ENCODE measurements around the gene WDR5B.
A peak's percentile ranks its signal among the peaks of the same experiment; 100 is the strongest.

The WDR5B gene

GRCh38 chr3:122435950-122436349 lies 20.1 kb upstream of the WDR5B start:
- H3K27ac Mint-ChIP-seq = no peak overlapping the region
- H3K9me3 Mint-ChIP-seq = peaks cover 22% of the 10 kb centered on the region
- H3K4me1 Mint-ChIP-seq = no peaks in the 10 kb centered on the region
- H3K4me3 Mint-ChIP-seq = no peak overlapping the region
- H3K27me3 Mint-ChIP-seq (ENCODE audit: low read depth, poor library complexity) = no peaks in the 10 kb centered on the region
- DNase-seq = no peak
- H3K36me3 Mint-ChIP-seq (ENCODE audit: low read depth) = peaks cover 87% of the 10 kb centered on the region
- TF ChIP-seq, protein P1, sequence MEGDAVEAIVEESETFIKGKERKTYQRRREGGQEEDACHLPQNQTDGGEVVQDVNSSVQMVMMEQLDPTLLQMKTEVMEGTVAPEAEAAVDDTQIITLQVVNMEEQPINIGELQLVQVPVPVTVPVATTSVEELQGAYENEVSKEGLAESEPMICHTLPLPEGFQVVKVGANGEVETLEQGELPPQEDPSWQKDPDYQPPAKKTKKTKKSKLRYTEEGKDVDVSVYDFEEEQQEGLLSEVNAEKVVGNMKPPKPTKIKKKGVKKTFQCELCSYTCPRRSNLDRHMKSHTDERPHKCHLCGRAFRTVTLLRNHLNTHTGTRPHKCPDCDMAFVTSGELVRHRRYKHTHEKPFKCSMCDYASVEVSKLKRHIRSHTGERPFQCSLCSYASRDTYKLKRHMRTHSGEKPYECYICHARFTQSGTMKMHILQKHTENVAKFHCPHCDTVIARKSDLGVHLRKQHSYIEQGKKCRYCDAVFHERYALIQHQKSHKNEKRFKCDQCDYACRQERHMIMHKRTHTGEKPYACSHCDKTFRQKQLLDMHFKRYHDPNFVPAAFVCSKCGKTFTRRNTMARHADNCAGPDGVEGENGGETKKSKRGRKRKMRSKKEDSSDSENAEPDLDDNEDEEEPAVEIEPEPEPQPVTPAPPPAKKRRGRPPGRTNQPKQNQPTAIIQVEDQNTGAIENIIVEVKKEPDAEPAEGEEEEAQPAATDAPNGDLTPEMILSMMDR (IDR thresholded peaks at IDR 0.05) = no peak

DNA sequence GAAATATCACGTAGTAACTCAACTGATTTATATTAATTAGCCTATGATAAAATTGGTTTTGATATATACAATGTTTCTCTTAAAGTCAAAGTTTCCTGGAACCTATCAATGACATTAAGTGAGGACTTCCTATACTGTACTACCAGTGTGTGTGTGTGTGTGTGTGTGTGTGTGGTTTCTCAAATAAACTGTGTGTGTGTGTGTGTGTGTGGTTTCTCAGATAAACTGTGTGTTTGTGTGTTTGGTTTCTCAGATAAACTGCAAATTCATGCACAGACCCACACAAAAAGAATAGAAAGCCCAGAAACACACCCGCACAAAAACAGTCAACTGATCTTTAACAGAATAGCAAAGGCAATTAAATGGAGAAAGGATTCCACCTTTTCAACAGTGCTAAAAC lies 14.5 kb upstream of the WDR5B start:
- Mint-ChIP-seq H3K4me3 (no peak overlapping the region), H3K4me1 (no peaks in the 10 kb centered on the region), H3K27me3 (ENCODE audit: low read depth, poor library complexity) (no peaks in the 10 kb centered on the region), H3K27ac (no peak overlapping the region), H3K36me3 (ENCODE audit: low read depth) (peaks cover 85% of the 10 kb centered on the region), H3K9me3 (no peaks in the 10 kb centered on the region)
- TF ChIP-seq, protein P1 (IDR thresholded peaks at IDR 0.05) = no peak
- DNase-seq = no peak

DNA sequence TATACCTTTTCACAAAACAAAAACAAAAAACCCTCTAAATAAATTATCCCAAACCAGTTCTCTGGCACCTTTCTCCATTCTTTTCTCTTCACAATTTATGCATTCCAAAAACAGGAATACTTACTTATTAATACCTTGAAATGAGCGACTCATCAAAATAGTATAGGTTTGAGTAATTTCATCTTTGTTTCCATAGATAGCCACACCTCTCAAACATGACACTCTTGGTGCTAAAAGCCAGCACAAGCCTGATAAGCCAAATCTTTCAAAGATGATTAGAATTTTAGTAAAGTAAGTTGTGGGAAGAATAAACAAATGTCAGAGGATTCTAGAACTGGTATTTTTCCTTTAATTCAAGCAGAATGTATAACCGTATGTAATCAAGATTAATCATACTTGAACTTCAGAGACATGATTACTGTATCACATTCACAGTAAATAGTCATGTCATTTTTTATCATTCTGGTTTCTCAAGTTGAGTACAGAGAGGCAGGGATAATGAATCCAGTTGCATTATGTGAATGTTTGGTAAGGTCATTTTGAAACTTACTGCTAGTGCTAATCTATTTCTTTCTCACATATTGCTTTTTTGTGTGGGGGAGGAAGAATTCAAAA lies 12.1 kb upstream of the WDR5B start:
- DNase-seq = no peak
- TF ChIP-seq, protein P1 (IDR thresholded peaks at IDR 0.05) = no peak
- Mint-ChIP-seq H3K36me3 (ENCODE audit: low read depth) (peaks cover 71% of the 10 kb centered on the region), H3K9me3 (no peaks in the 10 kb centered on the region), H3K27ac (peak overlapping the region; percentile 2), H3K4me1 (no peaks in the 10 kb centered on the region), H3K27me3 (ENCODE audit: low read depth, poor library complexity) (no peaks in the 10 kb centered on the region), H3K4me3 (no peak overlapping the region)

DNA sequence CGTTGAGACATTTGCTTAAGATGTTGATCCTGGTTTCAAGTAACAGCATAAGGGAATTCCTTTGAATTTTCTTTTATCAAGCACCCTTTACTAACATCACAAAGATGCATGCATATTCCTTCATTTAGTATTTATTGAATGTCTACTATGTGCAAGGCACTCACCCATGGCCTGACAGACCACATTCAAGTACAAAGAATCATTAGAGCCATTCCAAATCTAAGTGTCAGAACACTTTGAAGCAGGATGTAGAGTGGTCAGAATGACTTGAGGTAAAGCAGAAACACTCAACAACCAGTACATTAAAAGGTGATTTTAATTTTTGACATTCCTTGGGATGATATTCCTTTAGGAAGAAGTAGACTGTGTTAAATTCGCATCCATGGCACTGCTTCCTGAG lies 6.0 kb upstream of the WDR5B start:
- DNase-seq = no peak
- Mint-ChIP-seq H3K27ac (no peak overlapping the region), H3K9me3 (no peaks in the 10 kb centered on the region), H3K27me3 (ENCODE audit: low read depth, poor library complexity) (no peaks in the 10 kb centered on the region), H3K36me3 (ENCODE audit: low read depth) (peaks cover 31% of the 10 kb centered on the region), H3K4me3 (no peak overlapping the region), H3K4me1 (peaks cover 17% of the 10 kb centered on the region)
- TF ChIP-seq, protein P1 (IDR thresholded peaks at IDR 0.05) = no peak

- H3K36me3 Mint-ChIP-seq (ENCODE audit: low read depth) = peaks cover 24% of the 10 kb centered on the region
- no peaks in the 10 kb centered on the region for H3K27me3 Mint-ChIP-seq (ENCODE audit: low read depth, poor library complexity)
- H3K4me3 Mint-ChIP-seq = no peak overlapping the region
- H3K4me1 Mint-ChIP-seq = peaks cover 24% of the 10 kb centered on the region
- H3K9me3 Mint-ChIP-seq = no peaks in the 10 kb centered on the region
- no peak for DNase-seq
- H3K27ac Mint-ChIP-seq = no peak overlapping the region
- TF ChIP-seq, protein P1 (IDR thresholded peaks at IDR 0.05) = no peak
Observed at GRCh38 chr3:122421101-122421500, 5.2 kb upstream of the WDR5B start.

DNA sequence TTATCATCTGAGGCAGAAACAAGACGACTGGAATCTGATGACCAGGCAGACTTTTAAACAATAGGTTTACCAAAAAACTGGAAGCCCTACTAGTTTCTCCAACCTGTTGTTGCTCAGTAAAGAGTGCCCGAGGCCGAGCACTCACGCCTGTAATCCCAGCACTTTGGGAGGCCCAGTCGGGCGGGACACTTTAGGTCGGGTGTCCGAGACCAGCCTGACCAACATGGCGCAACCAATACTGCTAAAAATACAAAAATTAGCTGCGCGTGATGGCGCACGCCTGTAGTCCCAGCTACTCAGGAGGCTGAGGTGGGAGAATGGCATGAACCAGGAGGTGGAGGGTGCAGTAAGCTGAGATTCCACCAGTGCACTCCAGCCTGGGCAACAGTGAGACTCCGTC lies 1.1 kb upstream of the WDR5B start:
- H3K4me3 Mint-ChIP-seq = peak overlapping the region; percentile 98
- H3K36me3 Mint-ChIP-seq (ENCODE audit: low read depth) = peaks cover 15% of the 10 kb centered on the region
- H3K9me3 Mint-ChIP-seq = no peaks in the 10 kb centered on the region
- H3K27ac Mint-ChIP-seq = no peak overlapping the region
- H3K4me1 Mint-ChIP-seq = peaks cover 48% of the 10 kb centered on the region
- DNase-seq = no peak
- TF ChIP-seq, protein P1 (IDR thresholded peaks at IDR 0.05) = no peak
- no peaks in the 10 kb centered on the region for H3K27me3 Mint-ChIP-seq (ENCODE audit: low read depth, poor library complexity)
